WI38 (cell line): Measurements from ENCODE around the gene GRIK4.

Experiments used
- H3K4me3 ChIP-seq: 2 replicates; pipeline ENCODE4 v1.5.1; 2011; ENCODE audit warnings: low read depth, mild to moderate bottlenecking, control low read depth, low read length
- CTCF ChIP-seq: IDR thresholded peaks from 2 replicates; pipeline ENCODE4 v1.5.1; 2012; ENCODE audit warnings: low read depth, mild to moderate bottlenecking, control low read depth, low read length

Gene GRIK4

GRCh38 chr11:120766318-120766717, 254.8 kb downstream of the GRIK4 start:
- H3K4me3 ChIP-seq: no peak overlapping the region
- TF ChIP-seq CTCF: no peak

GRCh38 chr11:120768949-120769348, 257.4 kb downstream of the GRIK4 start:
- TF ChIP-seq CTCF: no peak
- no peak overlapping the region for H3K4me3 ChIP-seq

- H3K4me3 ChIP-seq: no peak overlapping the region
- TF ChIP-seq CTCF: no peak
These were observed 258.4 kb downstream of the GRIK4 start for GRCh38 chr11:120769906-120770305.

GRCh38 chr11:120771551-120772060, 260.1 kb downstream of the GRIK4 start:
- no peak overlapping the region for H3K4me3 ChIP-seq
- no peak for TF ChIP-seq CTCF

GRCh38 chr11:120773501-120774031, 262.0 kb downstream of the GRIK4 start:
- H3K4me3 ChIP-seq: no peak overlapping the region
- TF ChIP-seq CTCF: no peak

- TF ChIP-seq CTCF: no peak
- H3K4me3 ChIP-seq: no peak overlapping the region
These were observed 263.2 kb downstream of the GRIK4 start for GRCh38 chr11:120774591-120775386.
